ENCODE data around the gene SHISA6.

The SHISA6 gene

GRCh38 chr17:11353601-11354000, 112.6 kb downstream of the SHISA6 start:
- H3K4me3 ChIP-seq (ENCODE audit: low read depth, low read length), result no peak overlapping the region
- no peak for DNase-seq (ENCODE audit: low read depth)
- no peak for TF ChIP-seq CTCF (conservative IDR thresholded peaks at IDR 0.05; ENCODE audit: low read depth, low read length)

GRCh38 chr17:11356371-11356770, 115.4 kb downstream of the SHISA6 start:
- no peak overlapping the region for H3K4me3 ChIP-seq (ENCODE audit: low read depth, low read length)
- TF ChIP-seq CTCF (conservative IDR thresholded peaks at IDR 0.05; ENCODE audit: low read depth, low read length), result no peak
- no peak for DNase-seq (ENCODE audit: low read depth)

- no peak overlapping the region for H3K4me3 ChIP-seq (ENCODE audit: low read depth, low read length)
- no peak for DNase-seq (ENCODE audit: low read depth)
- no peak for TF ChIP-seq CTCF (conservative IDR thresholded peaks at IDR 0.05; ENCODE audit: low read depth, low read length)
Measured at GRCh38 chr17:11363565-11364117, 122.6 kb downstream of the SHISA6 start.

- H3K4me3 ChIP-seq (ENCODE audit: low read depth, low read length), result no peak overlapping the region
- no peak for DNase-seq (ENCODE audit: low read depth)
- TF ChIP-seq CTCF (conservative IDR thresholded peaks at IDR 0.05; ENCODE audit: low read depth, low read length), result no peak
Measured at GRCh38 chr17:11366272-11366850, 125.3 kb downstream of the SHISA6 start.

GRCh38 chr17:11369575-11369974, 128.6 kb downstream of the SHISA6 start:
- TF ChIP-seq CTCF (conservative IDR thresholded peaks at IDR 0.05; ENCODE audit: low read depth, low read length), result no peak
- DNase-seq (ENCODE audit: low read depth), result no peak
- no peak overlapping the region for H3K4me3 ChIP-seq (ENCODE audit: low read depth, low read length)

GRCh38 chr17:11372692-11373091, 131.7 kb downstream of the SHISA6 start:
- no peak overlapping the region for H3K4me3 ChIP-seq (ENCODE audit: low read depth, low read length)
- DNase-seq (ENCODE audit: low read depth), result no peak
- TF ChIP-seq CTCF (conservative IDR thresholded peaks at IDR 0.05; ENCODE audit: low read depth, low read length), result no peak

- H3K4me3 ChIP-seq (ENCODE audit: low read depth, low read length), result no peak overlapping the region
- TF ChIP-seq CTCF (conservative IDR thresholded peaks at IDR 0.05; ENCODE audit: low read depth, low read length), result no peak
- DNase-seq (ENCODE audit: low read depth), result no peak
Measured at GRCh38 chr17:11378506-11378905, 137.5 kb downstream of the SHISA6 start.
